Brain pericyte (primary cell): ENCODE data around the gene HS6ST3.

Source experiments
- DNase-seq: peaks from one replicate; pipeline ENCODE4 v3.0.0-alpha.2; 2012; ENCODE audit warnings: low read depth, low spot score

The HS6ST3 gene

GRCh38 chr13:96783511-96783910 lies 693.6 kb downstream of the HS6ST3 start:
- DNase-seq, result no peak

GRCh38 chr13:96785986-96786385 lies 696.1 kb downstream of the HS6ST3 start:
- DNase-seq, result no peak

GRCh38 chr13:96792188-96792587 lies 702.3 kb downstream of the HS6ST3 start:
- no peak for DNase-seq

DNA sequence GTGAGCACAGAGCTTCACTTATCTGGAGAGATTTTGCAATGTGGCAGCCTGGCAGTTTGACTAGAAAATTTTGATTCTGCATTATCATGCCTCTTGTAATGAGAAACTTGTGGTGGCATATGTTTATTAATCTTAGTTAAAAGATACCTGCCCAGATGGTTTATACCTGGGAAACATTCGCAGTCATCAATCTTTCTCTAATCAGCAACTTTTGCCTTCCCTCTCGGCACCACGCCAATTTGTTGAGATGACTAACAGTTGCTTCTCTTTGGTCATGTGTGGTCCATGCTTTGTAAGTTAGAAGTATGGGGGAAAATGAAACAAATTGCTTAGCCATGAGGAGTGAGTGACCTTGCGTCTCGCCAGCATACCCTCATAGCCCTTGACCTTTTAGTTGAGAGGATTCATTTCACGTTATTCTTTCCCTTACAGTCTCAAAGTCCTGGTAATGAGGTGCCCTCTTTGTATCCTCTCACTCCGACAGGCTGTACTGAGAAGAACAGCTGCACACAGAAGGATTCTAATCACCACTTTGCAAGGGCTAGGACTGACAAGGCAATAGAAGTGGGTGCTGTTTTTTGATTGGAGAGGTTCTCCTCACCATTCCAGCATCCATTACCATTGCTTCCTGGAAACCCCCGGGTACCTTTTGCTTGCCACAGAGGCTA lies 703.0 kb downstream of the HS6ST3 start:
- no peak for DNase-seq

GRCh38 chr13:96793404-96793755 lies 703.5 kb downstream of the HS6ST3 start:
- no peak for DNase-seq

DNA sequence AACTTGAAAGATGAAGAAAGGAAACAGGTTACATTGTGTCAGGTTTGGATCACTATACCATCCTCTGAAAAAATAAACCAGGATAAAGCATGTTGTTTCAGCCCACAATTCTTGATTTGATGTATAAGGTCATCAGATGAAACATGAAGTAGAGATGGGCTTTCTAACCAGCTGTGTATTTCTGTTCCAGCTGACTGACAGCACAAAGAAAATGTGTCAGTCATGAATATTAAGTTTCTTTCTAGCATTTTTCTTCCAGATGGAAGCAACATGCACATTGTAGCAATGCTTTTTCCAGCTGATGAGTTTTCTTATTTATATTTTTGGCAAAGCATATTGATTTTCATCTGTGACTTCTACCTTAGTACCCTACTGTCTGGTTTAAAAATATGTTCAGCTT lies 704.8 kb downstream of the HS6ST3 start:
- no peak for DNase-seq

- no peak for DNase-seq
These were observed 705.8 kb downstream of the HS6ST3 start for GRCh38 chr13:96795670-96796069.

DNA sequence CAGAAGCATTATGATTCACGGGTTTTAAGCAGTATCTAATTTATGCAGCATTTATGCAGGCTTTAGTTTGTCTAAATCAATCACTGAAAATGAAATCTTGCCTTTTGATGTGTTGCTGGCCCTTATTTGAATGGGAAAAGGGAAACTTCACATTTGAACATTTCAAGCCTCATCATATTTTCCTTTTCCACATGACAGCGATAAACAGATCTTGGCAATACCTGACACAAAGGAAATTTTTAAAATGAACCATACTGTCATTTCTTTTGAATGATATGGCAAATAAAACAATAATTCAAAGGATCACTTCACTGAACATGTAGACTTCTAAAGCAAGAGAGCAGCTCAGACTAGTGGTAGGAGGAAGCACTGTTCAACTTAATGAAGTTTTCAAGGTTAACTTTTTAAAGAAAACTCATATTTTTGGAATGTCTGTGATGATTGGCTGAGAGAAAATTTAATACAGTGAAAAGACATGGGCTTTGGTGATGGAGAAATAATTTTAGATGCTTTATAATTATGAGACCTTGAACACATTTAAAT lies 706.3 kb downstream of the HS6ST3 start:
- no peak for DNase-seq

DNA sequence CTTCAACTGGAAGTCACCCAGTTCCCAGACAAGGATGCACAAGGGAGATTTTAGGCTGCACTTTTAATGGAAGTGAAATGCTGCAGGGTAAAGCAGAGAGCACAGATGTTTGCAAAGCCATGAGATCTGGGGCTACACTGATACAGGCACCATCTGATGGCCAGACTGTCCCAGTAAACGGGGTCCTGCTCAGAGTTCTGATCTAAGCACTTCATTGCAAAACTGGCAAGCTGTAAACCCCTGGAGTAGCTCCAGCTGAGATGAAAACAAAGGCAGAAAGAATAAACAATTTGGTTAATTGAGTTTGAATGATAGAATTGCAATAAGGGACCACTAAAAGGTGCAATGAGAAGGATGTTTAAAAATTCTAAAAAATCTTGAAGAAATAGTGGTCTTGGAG lies 707.2 kb downstream of the HS6ST3 start:
- DNase-seq, result no peak

DNA sequence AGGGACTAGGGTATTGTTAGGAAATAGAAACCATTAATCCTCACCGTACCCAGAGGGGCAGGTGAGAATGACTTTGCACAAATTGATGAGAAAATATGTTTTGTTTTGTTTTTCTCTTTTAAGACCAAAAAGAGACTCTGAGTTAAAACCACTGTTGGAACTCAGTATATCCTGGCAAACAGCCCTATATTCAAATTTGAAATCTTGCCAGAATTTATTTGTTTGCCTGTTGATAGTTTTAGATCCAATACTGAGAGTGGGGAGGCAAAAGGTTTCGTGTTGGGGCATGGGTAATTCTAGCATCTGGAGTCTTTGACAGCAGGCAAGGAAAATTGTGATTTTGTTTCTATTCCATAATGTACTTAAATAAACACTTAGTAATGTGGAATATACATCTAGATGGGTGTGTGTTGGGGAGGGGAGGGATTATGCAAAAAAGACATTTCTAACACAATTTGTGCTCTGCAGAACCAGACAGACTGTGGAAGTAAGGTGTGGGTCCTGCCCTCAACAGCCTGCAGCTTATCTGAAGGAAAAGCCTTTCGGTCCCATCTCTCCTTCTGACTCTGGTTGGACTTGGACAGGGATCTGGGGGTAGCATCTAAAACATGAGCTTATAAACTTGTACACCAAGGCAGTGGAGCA lies 713.7 kb downstream of the HS6ST3 start:
- DNase-seq, result no peak

GRCh38 chr13:96804174-96804573 lies 714.3 kb downstream of the HS6ST3 start:
- DNase-seq, result no peak

- DNase-seq, result no peak
These were observed 716.8 kb downstream of the HS6ST3 start for GRCh38 chr13:96806746-96807145.

GRCh38 chr13:96809366-96810096 lies 719.6 kb downstream of the HS6ST3 start:
- DNase-seq, result no peak

DNA sequence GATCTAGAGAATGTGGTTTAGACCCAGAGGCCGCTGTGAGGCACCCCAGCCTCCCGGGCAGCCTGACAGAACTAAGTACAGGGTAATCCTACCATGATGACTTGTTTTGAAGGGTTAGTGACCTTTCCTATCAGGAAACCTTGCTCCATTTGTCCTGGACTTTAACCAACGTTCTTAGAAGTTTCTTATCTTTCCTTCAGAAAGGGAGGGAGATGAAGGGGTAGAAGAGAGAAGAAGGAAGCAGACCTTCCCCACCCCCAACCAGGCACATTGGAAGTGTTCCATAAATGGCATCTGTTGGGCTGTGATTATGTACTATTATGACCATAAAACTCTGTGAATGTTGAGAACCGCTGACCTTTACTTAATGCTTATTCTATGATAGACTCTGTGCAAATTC lies 720.2 kb downstream of the HS6ST3 start:
- no peak for DNase-seq

DNA sequence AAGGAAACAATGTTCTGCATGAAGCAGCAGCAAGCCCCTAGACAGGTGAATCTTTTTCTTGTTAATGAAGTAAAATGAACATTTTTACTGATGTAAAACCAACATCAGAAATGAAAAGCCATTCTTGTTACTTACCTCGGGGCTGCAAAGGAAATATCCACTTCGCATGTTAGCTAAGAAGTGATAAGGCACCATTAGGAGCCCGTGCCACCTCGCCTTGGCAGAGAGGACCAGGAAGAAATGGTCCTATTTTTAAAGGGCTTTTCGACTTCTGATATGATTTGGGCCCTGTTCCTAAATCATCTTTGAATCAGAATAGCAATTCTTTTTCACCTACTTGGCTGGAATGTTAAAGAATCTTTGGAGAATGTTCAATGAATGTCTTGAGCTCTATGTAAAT lies 721.1 kb downstream of the HS6ST3 start:
- DNase-seq, result no peak

- no peak for DNase-seq
These were observed 726.4 kb downstream of the HS6ST3 start for GRCh38 chr13:96816261-96816660.

DNA sequence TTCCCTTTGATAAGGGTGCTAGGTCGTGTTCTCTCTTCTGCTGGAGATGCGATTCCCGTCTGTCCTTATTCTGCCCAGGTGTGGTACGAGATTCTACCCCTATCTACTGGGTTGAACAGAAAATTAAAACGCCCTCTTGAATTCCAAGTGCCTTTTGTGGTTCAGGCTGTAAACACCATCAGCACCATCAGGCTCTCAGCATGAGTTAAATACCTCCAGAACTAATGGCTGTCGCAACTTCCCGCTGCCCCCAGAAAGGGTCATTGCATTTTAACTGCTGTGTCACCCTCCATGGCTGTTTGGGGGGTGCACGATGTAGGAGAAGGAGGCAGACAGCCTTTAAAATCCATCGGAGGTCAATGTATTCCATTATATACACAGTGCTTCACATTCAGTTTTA lies 727.0 kb downstream of the HS6ST3 start:
- DNase-seq, result no peak

DNA sequence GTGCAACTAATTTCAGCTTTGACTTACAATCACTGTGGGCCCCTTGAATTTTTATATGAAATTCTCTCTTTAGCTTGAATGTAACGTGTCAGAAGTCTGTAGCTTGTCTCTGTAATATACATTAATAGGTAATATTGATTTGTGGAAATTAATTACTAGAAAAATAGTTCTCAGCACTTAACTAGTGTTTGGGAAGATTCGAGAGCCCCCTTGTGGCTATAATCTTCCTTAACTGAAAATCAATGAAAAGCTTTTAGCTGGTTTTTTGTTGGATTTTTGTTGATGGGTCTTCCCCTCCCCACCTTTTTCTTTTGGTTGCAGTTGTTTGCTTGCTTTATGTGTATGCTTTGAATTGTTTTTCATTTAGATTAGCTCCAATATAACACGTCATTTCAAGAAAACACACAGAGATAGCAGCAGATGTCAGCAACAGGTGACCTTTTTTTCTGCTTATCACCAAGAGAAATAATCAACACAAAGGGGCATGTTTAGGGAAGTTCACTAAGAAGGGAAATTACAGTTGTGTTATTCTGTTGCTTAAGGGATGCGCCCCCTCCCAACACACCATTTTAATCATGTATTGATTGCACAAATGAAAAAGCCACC lies 727.5 kb downstream of the HS6ST3 start:
- DNase-seq, result no peak

DNA sequence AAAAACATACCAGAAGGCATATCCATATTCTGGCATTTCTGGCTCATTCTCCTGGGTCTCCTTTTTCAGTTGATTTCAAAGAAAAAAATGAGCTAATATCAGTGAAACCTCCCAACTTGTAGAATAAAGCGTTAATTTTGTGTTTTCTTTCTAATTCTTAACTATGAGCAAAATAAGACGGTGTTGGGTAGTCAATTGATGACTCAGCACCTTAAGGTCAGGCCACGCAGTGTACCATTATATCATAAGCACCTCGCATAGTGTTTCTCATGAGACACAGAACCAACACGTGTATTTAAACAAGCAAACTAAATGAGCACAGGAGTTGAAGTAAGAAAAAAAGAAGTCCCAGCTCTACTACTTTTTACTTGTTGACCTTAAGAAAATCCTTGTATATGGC lies 729.5 kb downstream of the HS6ST3 start:
- DNase-seq, result no peak

GRCh38 chr13:96821381-96821780 lies 731.5 kb downstream of the HS6ST3 start:
- no peak for DNase-seq

DNA sequence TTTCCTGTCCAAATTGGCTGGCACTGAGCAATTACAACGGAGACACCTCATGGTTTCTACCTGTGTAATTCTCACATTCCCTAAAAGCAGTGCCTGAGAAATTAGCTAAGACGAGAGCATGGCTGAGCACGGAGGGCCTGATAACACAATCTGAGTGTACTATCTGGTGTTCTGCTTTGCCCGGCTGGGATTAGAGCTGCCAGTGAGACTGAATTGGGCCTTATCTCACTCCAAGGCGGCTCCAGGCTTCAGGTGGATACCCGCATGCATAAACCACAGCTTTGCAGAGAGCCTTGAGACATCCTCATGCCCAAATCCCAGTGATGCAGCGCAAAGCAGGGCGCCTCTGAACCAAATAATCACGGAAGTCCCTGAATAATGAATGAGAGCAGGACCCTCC lies 732.1 kb downstream of the HS6ST3 start:
- DNase-seq, result no peak

GRCh38 chr13:96822895-96823294 lies 733.0 kb downstream of the HS6ST3 start:
- no peak for DNase-seq
